OCI-LY1 (cell line): ENCODE measurements around the gene PTPRR.

Experiments
- H2AFZ ChIP-seq: fragments of 200-600 bp; sonication (generic), shearing (Covaris generic); 2 replicates; pipeline ENCODE4 v1.6.0; 2014; ENCODE audit warnings: antibody characterized with exemption, mild to moderate bottlenecking, low read length
- H3F3A ChIP-seq: fragments of 200-600 bp; sonication (generic), shearing (Covaris generic); 2 replicates; pipeline ENCODE4 v1.6.0; 2014; ENCODE audit warnings: mild to moderate bottlenecking, antibody characterized with exemption, low read length, moderate library complexity; ENCODE audit not compliant: insufficient read depth
- H3K27ac ChIP-seq: fragments of 200-600 bp; sonication (generic); 2 replicates; pipeline ENCODE4 v1.5.1; 2014; ENCODE audit warnings: low read length, mixed run types, mild to moderate bottlenecking, low read depth; ENCODE audit not compliant: poor library complexity, severe bottlenecking
- H3K27me3 ChIP-seq: fragments of 200-600 bp; sonication (generic); 2 replicates; pipeline ENCODE4 v1.6.0; 2014; ENCODE audit warnings: antibody characterized with exemption, mild to moderate bottlenecking, low read length, moderate library complexity; ENCODE audit not compliant: insufficient read depth
- H3K36me3 ChIP-seq: fragments of 200-600 bp; sonication (generic); 2 replicates; pipeline ENCODE4 v1.6.1; 2014; ENCODE audit warnings: mild to moderate bottlenecking, antibody characterized with exemption, low read length, moderate library complexity, mixed read lengths; ENCODE audit not compliant: insufficient read depth
- H3K4me1 ChIP-seq: fragments of 200-600 bp; sonication (generic); 2 replicates; pipeline ENCODE4 v1.5.1; 2014; ENCODE audit warnings: mild to moderate bottlenecking, low read length, moderate library complexity; ENCODE audit not compliant: insufficient read depth, severe bottlenecking
- H3K4me2 ChIP-seq: fragments of 200-600 bp; sonication (generic), shearing (Covaris generic); 2 replicates; pipeline ENCODE4 v1.6.1; 2014; ENCODE audit warnings: low read length
- H3K4me3 ChIP-seq: fragments of 200-600 bp; sonication (generic); 2 replicates; pipeline ENCODE4 v1.5.1; 2014; ENCODE audit warnings: low read length, low read depth, mild to moderate bottlenecking, mixed read lengths; ENCODE audit not compliant: poor library complexity, severe bottlenecking
- H3K79me2 ChIP-seq: fragments of 200-600 bp; shearing (Covaris generic); 2 replicates; pipeline ENCODE4 v1.6.1; 2016; ENCODE audit warnings: mixed run types, low read length, mixed read lengths; ENCODE audit not compliant: insufficient read depth
- H3K9ac ChIP-seq: fragments of 200-600 bp; sonication (generic), shearing (Covaris generic); 2 replicates; pipeline ENCODE4 v1.6.1; 2014; ENCODE audit warnings: mild to moderate bottlenecking, low read length, mixed read lengths
- H3K9me2 ChIP-seq: fragments of 200-600 bp; sonication (generic), shearing (Covaris generic); 2 replicates; pipeline ENCODE4 v1.6.1; 2014; ENCODE audit warnings: low read depth, mild to moderate bottlenecking, low read length, mixed read lengths
- H3K9me3 ChIP-seq: fragments of 200-600 bp; shearing (Covaris generic); 2 replicates; pipeline ENCODE4 v1.6.1; 2014; ENCODE audit warnings: low read length, mixed read lengths
- H4K20me1 ChIP-seq: fragments of 200-600 bp; sonication (generic), shearing (Covaris generic); 2 replicates; pipeline ENCODE4 v1.6.0; 2016; ENCODE audit warnings: mild to moderate bottlenecking, low read length; ENCODE audit not compliant: insufficient read depth
- EZH2 ChIP-seq: fragments of 200-600 bp; sonication (generic), shearing (Covaris generic); IDR thresholded peaks from 2 replicates; pipeline ENCODE4 v1.8.0; 2017; ENCODE audit warnings: borderline replicate concordance, mixed run types, mild to moderate bottlenecking, antibody characterized with exemption, low read length, moderate library complexity, mixed read lengths
- TF ChIP-seq, protein P1 (sequence below): fragments of 200-600 bp; sonication (generic), shearing (Covaris generic); IDR thresholded peaks from 2 replicates; pipeline ENCODE4 v1.5.1; 2017; ENCODE audit warnings: mild to moderate bottlenecking, antibody characterized with exemption, low read length, moderate library complexity, mixed read lengths

PTPRR gene

DNA sequence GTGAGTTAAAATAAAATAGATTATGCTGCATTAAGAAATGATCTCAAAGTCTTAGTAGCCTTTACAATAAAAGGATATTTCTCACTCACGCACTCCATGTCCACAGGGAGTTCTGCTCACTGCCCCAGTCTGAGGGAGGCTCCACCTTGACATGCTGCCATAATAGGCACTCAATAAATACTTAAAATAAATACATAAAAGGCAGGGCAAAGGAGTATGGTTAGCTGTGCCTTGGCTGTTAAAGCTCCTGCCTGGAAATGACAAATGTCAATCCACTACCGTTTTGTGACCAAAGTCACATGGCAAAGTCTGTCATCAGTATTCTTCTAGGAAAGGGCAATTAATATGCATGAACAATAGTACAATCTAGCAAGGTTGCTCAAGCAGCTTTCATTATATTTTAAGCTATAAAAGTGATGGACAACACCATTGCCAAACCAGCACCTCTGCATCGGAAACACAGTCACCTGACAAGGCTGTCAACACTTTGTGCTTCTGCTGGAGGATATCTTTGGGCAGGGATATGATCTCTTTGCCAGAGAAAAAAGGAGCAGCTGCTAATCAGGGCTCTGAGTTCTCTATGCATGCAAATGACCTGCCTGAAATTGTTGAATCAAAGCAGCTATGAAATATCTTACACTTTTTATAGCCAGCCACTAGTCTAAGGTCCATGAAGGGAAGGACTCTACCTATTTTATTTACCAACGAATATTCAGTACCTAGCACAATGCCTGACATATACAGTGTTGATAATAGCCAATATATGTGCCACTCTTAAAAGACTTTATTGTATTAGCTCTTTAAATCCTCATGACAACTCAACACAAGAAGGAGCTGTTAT, 90.1 kb downstream of the PTPRR start:
- H3K9me2 ChIP-seq, result no peaks in the 10 kb centered on the region
- H3K4me2 ChIP-seq, result no peak overlapping the region
- no peaks in the 10 kb centered on the region for H3K36me3 ChIP-seq
- no peak overlapping the region for H3K27ac ChIP-seq
- H3K4me1 ChIP-seq, result no peaks in the 10 kb centered on the region
- H3K4me3 ChIP-seq, result no peak overlapping the region
- H3K9me3 ChIP-seq, result no peaks in the 10 kb centered on the region
- TF ChIP-seq EZH2, result no peak
- TF ChIP-seq, protein P1, sequence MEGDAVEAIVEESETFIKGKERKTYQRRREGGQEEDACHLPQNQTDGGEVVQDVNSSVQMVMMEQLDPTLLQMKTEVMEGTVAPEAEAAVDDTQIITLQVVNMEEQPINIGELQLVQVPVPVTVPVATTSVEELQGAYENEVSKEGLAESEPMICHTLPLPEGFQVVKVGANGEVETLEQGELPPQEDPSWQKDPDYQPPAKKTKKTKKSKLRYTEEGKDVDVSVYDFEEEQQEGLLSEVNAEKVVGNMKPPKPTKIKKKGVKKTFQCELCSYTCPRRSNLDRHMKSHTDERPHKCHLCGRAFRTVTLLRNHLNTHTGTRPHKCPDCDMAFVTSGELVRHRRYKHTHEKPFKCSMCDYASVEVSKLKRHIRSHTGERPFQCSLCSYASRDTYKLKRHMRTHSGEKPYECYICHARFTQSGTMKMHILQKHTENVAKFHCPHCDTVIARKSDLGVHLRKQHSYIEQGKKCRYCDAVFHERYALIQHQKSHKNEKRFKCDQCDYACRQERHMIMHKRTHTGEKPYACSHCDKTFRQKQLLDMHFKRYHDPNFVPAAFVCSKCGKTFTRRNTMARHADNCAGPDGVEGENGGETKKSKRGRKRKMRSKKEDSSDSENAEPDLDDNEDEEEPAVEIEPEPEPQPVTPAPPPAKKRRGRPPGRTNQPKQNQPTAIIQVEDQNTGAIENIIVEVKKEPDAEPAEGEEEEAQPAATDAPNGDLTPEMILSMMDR, result no peak
- no peak overlapping the region for H3K9ac ChIP-seq
- H3K27me3 ChIP-seq, result no peaks in the 10 kb centered on the region
- no peak overlapping the region for H2AFZ ChIP-seq
- no peaks in the 10 kb centered on the region for H3K79me2 ChIP-seq
- H3F3A ChIP-seq, result no peaks in the 10 kb centered on the region
- H4K20me1 ChIP-seq, result no peaks in the 10 kb centered on the region

DNA sequence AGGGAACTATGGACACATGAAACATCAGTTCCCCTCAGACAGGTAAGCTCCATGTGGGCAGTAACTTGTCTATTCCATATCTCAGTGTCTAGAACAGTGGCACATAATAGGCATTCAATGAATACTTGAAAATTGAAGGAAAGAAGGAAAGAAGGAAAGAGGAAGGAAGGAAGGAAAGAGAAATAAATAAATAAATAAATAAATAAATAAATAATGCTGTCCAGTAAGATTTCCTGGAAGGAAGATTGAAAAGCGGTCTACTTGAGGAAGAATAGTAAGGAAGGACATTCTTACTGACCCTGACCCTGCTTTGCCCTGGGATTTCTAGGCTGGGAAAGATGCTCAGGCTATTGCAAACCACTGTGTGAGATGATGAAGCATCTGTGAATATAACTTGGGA, 91.5 kb downstream of the PTPRR start:
- no peak overlapping the region for H3K4me3 ChIP-seq
- H3K4me2 ChIP-seq, result no peak overlapping the region
- no peak overlapping the region for H3K9ac ChIP-seq
- no peaks in the 10 kb centered on the region for H3K9me3 ChIP-seq
- no peak overlapping the region for H2AFZ ChIP-seq
- no peaks in the 10 kb centered on the region for H3K79me2 ChIP-seq
- no peaks in the 10 kb centered on the region for H4K20me1 ChIP-seq
- H3K36me3 ChIP-seq, result no peaks in the 10 kb centered on the region
- no peaks in the 10 kb centered on the region for H3K4me1 ChIP-seq
- no peak overlapping the region for H3K27ac ChIP-seq
- no peak for TF ChIP-seq EZH2
- TF ChIP-seq, protein P1, result no peak
- no peaks in the 10 kb centered on the region for H3K27me3 ChIP-seq
- H3F3A ChIP-seq, result no peaks in the 10 kb centered on the region
- H3K9me2 ChIP-seq, result no peaks in the 10 kb centered on the region

DNA sequence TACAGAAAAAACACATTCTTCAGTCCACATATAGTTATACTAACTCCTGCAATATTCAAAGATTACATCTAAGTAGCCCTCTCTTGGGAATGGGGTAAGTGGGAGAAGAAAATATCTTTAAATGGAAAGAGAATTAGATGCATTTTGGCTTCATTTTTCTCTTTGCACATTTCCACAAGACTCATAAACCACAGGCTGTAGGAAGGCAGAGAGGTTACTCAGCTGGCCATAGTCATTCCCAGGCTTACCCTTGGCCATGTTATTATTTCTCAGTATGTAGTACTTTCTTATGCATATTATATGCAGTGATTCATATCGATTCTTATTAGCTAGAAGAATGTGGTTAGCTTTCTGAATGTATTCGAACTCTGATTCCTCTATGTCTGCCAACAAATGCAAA, 92.2 kb downstream of the PTPRR start:
- Histone ChIP-seq H3K9me2 (no peaks in the 10 kb centered on the region), H4K20me1 (no peaks in the 10 kb centered on the region), H3K4me2 (no peak overlapping the region), H3K4me3 (no peak overlapping the region), H3K79me2 (no peaks in the 10 kb centered on the region), H3K27ac (no peak overlapping the region), H3K36me3 (no peaks in the 10 kb centered on the region), H3K9ac (no peak overlapping the region), H3K27me3 (no peaks in the 10 kb centered on the region), H3K4me1 (no peaks in the 10 kb centered on the region), H3K9me3 (no peaks in the 10 kb centered on the region), H3F3A (no peaks in the 10 kb centered on the region), H2AFZ (no peak overlapping the region)
- TF ChIP-seq, protein P1, result no peak
- TF ChIP-seq EZH2, result no peak
